Measurements from ENCODE around the gene GAB2. TPM values are rescaled to one million over a fixed set of nuclear protein-coding genes. Genes with fewer than 3 reads are reported as not detected.
A peak's percentile ranks its signal among the peaks of the same experiment; 100 is the strongest.

Gene GAB2
- total and polyA plus RNA-seq, 8 donors, result 18.8 to 59.6 (median 19.7) TPM

DNA sequence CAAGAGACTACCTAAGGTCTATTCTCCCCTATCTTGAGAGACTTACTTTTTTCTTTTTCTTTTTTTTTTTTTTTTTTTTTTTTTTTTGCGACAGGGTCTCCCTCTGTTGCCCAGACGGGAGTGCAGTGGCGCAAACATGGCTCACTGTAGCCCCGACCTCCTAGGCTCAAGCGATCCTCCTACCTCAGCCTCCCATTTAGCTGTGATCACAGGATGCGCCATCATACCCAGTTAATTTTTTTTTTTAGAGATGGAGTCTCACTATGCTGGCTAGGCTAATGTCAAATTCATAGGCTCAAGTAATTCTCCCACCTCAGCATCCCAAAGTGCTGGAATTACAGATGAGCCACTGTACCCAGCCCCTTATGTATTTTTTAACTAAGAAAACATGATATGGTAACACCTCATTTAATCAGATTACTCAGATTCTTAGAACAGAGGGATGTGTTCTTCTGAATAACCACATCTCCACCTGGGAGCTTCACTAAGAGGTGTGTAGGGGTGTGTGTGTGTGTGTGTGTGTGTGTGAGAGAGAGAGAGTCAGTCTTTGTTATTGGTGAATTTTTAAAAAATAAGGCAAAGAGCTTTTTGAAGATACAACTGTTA is 126.0 kb downstream of the GAB2 start:
- no peak overlapping the region for H3K4me3 ChIP-seq
- intact Hi-C loops (cut with DNase I), result no loop called here
- no peak for DNase-seq
- no peak for TF ChIP-seq CTCF (IDR thresholded peaks at IDR 0.05)
- H3K27me3 ChIP-seq, result no peaks in the 10 kb centered on the region
- peak overlapping the region; percentile 78 to 93 for H3K27ac ChIP-seq
- peaks cover 0 to 65% of the 10 kb centered on the region in 2 donors for H3K4me1 ChIP-seq
- no peak for ATAC-seq
- H3K9me3 ChIP-seq, result peaks cover 0 to 2% of the 10 kb centered on the region in 2 donors
- no peaks in the 10 kb centered on the region for H3K36me3 ChIP-seq

DNA sequence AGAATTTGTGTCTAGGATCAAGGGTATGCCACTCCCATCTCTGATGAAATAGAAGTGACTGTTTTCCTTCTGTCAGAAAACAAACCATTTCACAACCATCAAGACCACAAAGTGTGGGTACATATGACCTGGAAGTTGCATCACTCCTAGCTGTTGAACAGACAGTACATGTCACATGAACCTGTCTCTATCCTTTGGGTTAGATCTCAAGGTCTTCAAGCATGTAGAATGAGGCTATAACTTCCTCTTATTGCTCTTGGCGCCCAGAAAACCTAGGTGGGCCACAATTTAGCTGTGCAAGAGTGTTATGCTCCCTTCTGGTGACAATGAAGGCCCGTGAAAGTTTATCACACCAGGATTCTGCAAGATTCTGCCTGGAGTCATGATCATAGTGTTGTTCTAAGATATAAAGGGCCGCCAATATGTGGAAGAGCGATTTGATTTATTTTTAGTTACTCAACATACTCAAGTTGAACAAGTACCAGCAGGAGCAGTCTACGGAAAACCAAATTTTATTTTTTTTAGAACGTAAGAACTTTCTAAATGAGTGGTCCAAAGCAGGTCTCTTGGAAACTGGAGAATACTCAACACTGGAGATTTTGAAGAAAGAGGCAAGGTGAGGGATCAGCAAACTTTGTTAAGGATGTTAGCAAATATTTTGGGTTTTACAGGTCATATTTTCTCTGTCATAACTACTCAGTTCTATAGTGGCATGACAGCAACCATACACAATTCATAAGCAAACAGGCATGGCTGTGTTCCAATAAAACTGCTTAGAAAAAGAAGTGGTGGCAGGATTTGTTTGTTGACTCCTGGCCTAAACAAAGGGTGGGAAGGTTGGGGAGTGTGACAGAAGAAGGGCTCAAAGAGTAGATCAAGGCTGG is 127.1 kb downstream of the GAB2 start:
- no peaks in the 10 kb centered on the region for H3K27me3 ChIP-seq
- DNase-seq (no peak), ATAC-seq (peak; percentile 73)
- H3K36me3 ChIP-seq, result no peaks in the 10 kb centered on the region
- intact Hi-C loops (cut with DNase I), result no loop called here
- no peak for TF ChIP-seq CTCF (IDR thresholded peaks at IDR 0.05)
- H3K9me3 ChIP-seq, result peaks cover 0 to 2% of the 10 kb centered on the region in 2 donors
- H3K27ac ChIP-seq, result peak overlapping the region; percentile 78 to 93
- H3K4me3 ChIP-seq, result no peak overlapping the region
- peaks cover 0 to 63% of the 10 kb centered on the region in 2 donors for H3K4me1 ChIP-seq

GRCh38 chr11:78289552-78290292 is 127.9 kb downstream of the GAB2 start:
- H3K4me1 ChIP-seq, result peaks cover 0 to 68% of the 10 kb centered on the region in 2 donors
- no peak overlapping the region for H3K4me3 ChIP-seq
- TF ChIP-seq CTCF (IDR thresholded peaks at IDR 0.05), result no peak
- ATAC-seq, result no peak
- no peak for DNase-seq
- H3K27me3 ChIP-seq, result no peaks in the 10 kb centered on the region
- intact Hi-C loops (cut with DNase I), result no loop called here
- peak overlapping the region; percentile 78 to 93 for H3K27ac ChIP-seq
- no peaks in the 10 kb centered on the region for H3K36me3 ChIP-seq
- H3K9me3 ChIP-seq, result peaks cover 0 to 2% of the 10 kb centered on the region in 2 donors

DNA sequence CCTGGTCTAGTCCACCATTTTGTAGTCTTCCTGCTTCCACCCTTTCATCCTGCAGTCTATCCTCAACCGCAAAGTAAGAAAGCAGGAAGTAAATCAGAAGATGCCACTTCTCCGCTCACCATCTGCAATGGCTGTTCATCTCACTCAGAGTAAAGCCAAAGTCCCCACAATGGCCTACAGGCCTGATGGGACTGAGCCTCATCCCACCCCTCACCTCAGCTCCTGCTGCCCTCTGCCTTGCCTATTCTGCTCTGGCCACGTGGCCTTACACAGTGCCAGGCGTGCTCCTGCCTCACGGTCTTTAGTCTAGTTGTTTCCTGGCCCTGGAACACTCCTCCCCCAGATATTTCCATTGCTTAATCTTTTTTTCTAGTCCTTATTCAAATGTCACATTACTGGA is 133.4 kb downstream of the GAB2 start:
- Histone ChIP-seq H3K4me1 (peaks cover 0 to 40% of the 10 kb centered on the region in 2 donors), H3K27ac (no peak overlapping the region)
- TF ChIP-seq CTCF (IDR thresholded peaks at IDR 0.05), result no peak

More for the DNA sequence above, 133.4 kb downstream of the GAB2 start:
- Histone ChIP-seq H3K36me3 (peaks cover 0 to 14% of the 10 kb centered on the region in 2 donors), H3K27me3 (no peaks in the 10 kb centered on the region), H3K9me3 (peaks cover 0 to 2% of the 10 kb centered on the region in 2 donors), H3K4me3 (no peak overlapping the region)
- ATAC-seq, result no peak
- DNase-seq, result no peak
- intact Hi-C loops (cut with DNase I), result no loop called here

Data from left lung (tissue), 10 donors.